Peyer's patch (tissue), 4 donors: ENCODE measurements around the gene DSCAML1.

Source experiments
- POLR2A ChIP-seq, 2 donors: fragments of 450-650 bp; IDR thresholded peaks; one replicate each; pipeline ENCODE4 v1.5.1; 2017; ENCODE audit warnings: antibody characterized with exemption in 2 of 2, mild to moderate bottlenecking in 2 of 2, moderate library complexity in 2 of 2
- TF ChIP-seq, protein P1 (sequence below), 6 experiments: fragments of 450-650 bp in 4 of 6; fragments of 200-600 bp in 2 of 6; sonication (generic) in 1 of 6; IDR thresholded peaks; one replicate each; pipeline ENCODE4 v1.5.1; 2017 to 2019; ENCODE audit warnings: antibody characterized with exemption in 6 of 6, mild to moderate bottlenecking in 3 of 6, moderate library complexity in 1 of 6

DNA sequence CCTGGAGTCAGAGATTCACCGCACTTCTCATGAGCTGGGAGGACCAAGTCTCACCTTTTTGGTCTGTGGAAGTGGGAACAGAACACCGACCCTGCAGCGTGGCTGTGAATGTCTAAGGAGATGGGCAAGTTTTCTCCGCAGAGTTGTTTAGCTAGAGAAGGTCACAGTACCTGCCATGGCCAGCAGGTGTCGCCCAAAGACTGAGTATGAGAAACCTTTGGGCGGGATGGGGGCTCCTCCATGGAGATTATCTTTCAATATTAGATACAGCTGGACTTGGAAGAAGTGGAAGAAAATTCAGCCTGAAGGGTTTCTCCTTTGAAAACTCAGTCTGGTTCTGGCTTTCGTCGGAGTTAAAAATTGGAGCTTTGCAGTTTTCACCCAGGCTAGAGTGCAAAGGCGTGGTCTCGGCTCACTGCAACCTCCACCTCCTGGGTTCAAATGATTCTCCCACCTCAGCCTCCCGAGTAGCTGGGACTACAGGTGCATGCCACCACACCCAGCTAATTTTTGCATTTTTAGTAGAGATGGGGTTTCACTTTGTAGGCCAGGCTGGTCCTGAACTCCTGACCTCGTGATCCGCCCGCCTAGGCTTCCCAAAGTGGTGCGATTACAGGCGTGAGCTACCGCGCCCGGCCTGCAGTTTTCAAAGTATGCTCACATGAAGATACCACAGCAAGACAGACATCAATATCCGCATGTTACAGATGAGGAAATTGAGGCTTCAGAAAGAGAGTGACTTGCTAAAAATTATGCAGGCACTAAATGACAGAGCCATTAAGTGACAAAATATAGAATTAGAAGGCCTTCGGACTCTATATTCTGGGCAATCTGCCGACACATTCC, 10.7 kb upstream of the DSCAML1 start:
- no peak for TF ChIP-seq POLR2A (IDR thresholded peaks at IDR 0.05)
- TF ChIP-seq, protein P1, sequence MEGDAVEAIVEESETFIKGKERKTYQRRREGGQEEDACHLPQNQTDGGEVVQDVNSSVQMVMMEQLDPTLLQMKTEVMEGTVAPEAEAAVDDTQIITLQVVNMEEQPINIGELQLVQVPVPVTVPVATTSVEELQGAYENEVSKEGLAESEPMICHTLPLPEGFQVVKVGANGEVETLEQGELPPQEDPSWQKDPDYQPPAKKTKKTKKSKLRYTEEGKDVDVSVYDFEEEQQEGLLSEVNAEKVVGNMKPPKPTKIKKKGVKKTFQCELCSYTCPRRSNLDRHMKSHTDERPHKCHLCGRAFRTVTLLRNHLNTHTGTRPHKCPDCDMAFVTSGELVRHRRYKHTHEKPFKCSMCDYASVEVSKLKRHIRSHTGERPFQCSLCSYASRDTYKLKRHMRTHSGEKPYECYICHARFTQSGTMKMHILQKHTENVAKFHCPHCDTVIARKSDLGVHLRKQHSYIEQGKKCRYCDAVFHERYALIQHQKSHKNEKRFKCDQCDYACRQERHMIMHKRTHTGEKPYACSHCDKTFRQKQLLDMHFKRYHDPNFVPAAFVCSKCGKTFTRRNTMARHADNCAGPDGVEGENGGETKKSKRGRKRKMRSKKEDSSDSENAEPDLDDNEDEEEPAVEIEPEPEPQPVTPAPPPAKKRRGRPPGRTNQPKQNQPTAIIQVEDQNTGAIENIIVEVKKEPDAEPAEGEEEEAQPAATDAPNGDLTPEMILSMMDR (IDR thresholded peaks at IDR 0.05) = peak; percentile 82 to 94 (median 90)
